DMS153 treated with DMSO at 0.1 percent for 48 hours (cell line): ENCODE measurements around the gene SAPCD2.
"Not testable (repeated sequence)": the region's sequence is repeated elsewhere in the genome, so short reads cannot be mapped to it uniquely, and the experiment has no call there.

Experiments
- DNase-seq: peaks from one replicate; lab custom pipeline; 2025; ENCODE audit not compliant: unreplicated experiment; lab: John Stamatoyannopoulos, UW

Gene SAPCD2

GRCh38 chr9:137070201-137070905 is at the start of gene SAPCD2:
TSS of gene SAPCD2 (minus strand) at chr9:137070557. CDS start at chr9:137070460, 97 bp downstream.
- peak; percentile 75 for DNase-seq

GRCh38 chr9:137118092-137118603 is 47.8 kb upstream of the SAPCD2 start:
- not testable (repeated sequence) for DNase-seq

- DNase-seq: no peak
Measured at GRCh38 chr9:137117269-137117731, 46.9 kb upstream of the SAPCD2 start.

DNA sequence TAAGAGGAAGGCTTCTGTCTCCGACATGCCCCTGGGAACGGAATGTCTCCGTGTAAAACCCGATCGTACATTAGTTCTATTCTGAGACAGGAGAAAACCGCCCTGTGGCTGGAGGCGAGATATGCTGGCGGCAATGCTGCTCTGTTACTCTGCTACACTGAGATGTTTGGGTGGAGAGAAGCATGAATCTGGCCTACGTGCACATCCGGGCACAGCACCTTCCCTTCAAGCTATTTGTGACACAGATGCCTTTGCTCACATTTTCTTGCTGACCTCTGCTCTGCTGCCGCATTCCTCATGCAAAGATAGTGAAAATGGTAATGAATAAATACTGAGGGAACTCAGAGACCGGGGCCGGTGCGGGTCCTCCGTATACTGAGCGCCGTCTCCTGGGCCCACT is 46.4 kb upstream of the SAPCD2 start:
- no peak for DNase-seq

DNA sequence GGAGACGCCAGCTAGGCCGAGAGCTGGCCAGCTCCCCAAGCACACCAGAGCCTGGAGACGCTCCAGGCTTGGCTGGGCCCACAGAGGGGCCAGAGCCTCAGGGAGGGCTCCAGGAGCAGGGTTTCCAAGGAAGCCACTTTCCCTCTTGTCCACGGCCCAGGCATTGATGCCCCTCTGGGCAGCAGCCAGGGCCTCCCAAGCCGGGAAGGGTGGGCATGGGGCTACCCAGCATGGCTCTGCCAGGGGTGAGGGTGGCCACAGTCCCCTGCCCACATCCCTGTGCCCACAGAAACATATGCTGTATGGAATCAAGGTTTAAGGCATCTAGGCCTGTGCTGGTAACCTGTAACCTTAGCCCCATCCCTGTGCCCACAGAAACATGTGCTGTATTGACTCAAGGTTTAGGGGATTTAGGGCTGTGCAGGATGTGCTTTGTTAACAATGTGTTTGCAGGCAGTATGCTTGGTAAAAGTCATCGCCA is 45.7 kb upstream of the SAPCD2 start:
- no peak for DNase-seq

- no peak for DNase-seq
Measured at GRCh38 chr9:137115394-137116026, 45.2 kb upstream of the SAPCD2 start.

DNA sequence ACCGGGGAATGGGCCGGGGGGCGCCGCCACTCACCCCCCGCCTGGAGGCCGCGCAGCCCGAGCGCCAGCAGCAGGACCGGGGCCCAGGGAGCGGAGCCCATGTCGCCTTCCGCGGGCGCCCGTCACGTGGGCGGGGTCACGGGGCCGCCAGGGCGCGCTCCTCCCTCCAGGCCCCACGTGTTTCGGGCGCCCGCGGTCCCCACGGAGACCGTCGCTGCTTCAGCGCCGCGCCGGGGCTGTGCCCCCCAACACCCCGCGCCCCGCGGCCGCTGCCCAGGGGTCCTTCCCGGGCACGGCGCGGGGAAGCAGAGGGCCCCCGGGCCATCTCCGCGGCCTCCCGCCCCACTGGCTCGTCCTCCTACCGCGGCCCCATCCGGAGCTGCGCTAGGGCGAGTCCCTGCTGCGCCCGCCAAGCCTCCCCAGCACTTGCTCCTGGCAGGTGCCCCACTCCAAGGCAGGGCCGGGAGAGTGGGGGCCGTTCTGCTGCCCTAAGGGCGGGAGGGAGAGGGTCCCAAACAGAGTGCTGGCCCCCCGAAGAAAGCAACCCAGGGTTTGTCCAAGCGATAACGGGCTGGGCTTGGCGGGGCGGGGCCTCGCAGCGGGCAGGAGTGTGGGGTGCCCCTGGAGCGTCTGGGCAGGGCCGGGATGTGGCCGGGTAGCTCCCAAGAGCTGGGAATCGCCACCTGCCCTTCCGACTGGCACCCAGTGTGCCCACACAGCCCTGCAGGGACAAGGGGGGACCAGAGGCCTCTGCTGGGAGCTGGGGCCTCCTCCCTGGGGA is 44.4 kb upstream of the SAPCD2 start, which contains the start of gene DPP7:
TSS of gene DPP7 (minus strand) at position 121 of the 781 bp plus-strand sequence. CDS start at position 101, 20 bp downstream.
- no peak for DNase-seq

DNA sequence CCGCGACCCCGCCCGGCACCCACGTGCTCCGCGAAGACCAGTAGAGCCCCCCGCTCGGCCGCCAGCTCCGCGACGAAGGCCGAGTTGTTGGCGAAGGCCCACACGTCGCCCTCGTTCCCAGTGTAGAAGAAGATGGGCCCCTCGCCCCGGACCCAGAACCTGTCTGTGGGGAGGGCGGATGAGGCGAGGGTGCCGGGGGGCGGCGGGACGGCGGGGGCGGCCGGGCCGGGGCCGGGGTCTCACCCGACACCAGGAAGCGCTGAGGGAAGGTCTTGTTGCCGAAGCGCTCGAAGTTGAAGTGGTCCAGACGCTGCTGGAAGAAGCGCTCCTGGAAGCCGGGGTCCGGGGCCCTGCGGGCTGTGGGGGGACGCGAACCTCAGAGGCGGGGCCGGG is 43.9 kb upstream of the SAPCD2 start:
- DNase-seq: no peak

- DNase-seq: no peak
Measured at GRCh38 chr9:137113385-137114159, 43.2 kb upstream of the SAPCD2 start.

DNA sequence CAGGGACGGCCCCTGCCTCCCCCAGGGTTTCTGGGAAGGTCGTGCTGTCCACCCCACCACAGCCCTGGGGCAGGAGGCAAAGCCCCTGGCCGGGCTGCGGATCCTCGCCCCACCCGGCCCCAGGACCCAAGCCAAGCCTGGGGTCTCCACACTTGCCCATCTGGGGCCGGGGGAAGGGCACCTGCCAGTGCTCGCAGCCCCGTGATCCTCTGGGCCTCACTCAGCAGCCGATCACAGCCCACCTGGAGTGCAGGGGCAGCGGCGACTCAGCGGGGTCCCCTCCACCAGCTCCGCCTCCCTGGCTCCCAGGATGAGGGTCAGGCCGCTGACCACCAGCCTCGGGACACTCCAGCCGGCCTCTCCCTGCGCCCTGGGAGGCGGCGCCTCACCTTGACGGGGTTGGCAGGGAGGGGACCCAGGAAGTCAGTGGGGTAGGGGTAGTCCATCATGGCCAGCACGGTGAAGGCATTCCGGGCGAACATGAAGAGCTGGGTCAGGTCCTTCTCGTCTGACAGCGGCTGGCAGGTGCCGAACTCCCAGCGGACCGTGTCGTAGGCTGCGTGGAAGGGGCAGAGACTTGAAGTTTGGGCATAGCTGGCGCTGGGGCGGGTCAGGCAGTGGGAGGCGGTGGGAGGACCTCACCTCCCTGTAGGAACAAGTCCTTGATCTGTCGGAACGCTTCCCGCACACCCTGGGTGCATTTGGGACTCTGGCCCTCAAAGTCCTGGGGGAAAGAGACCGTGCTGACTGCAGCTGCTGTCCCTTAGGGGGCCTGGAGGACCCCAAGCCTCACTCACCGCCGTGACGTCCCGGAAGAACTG is 42.4 kb upstream of the SAPCD2 start:
- DNase-seq: no peak

- DNase-seq: no peak
Measured at GRCh38 chr9:137111788-137112563, 41.6 kb upstream of the SAPCD2 start.

- no peak for DNase-seq
Measured at GRCh38 chr9:137110911-137111787, 40.8 kb upstream of the SAPCD2 start.

GRCh38 chr9:137110147-137110910 is 40.0 kb upstream of the SAPCD2 start:
- DNase-seq: no peak

DNA sequence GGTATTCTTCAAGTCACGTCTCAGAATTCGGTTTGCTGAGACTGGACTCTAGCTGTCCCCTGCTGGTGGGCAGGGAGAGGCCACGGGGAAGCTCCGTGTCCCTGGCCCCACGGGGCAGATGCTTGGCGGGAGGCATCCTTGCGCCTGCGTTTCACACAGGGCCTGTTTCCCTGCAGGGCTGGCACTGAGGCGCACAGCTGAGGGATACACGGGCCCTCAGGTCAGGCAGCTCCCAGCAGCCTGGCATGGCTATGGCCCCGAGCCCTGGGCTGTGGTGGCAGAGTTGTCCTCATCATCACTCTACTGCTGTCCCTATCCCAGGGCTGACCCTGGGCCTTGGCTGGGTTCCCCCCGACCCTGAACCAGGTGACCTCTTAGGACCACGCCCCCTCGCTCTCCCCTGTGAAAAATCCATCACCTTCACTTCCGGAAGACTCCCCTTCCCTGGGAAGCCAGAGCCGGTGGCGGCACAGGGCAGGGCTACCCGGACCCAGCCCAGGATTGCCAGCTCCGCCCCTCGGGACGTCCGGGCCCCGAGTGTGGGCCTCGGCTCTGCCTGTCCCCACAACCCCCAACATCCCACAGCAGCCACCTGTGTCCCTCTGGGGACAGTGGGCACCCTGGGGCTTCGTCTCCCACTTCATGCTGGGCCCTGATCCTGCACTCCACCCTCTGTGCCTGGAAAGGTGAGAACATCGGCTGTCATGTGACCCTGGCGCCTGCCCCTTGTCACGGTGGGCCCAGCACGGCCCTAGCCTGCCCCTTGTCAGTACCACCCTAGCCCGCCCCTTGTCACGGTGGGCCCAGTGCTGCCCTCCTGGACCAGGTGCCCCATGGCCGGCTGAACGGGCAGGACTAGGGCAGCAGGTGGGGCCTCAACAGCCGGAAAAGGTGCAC is 39.1 kb upstream of the SAPCD2 start:
- no peak for DNase-seq

DNA sequence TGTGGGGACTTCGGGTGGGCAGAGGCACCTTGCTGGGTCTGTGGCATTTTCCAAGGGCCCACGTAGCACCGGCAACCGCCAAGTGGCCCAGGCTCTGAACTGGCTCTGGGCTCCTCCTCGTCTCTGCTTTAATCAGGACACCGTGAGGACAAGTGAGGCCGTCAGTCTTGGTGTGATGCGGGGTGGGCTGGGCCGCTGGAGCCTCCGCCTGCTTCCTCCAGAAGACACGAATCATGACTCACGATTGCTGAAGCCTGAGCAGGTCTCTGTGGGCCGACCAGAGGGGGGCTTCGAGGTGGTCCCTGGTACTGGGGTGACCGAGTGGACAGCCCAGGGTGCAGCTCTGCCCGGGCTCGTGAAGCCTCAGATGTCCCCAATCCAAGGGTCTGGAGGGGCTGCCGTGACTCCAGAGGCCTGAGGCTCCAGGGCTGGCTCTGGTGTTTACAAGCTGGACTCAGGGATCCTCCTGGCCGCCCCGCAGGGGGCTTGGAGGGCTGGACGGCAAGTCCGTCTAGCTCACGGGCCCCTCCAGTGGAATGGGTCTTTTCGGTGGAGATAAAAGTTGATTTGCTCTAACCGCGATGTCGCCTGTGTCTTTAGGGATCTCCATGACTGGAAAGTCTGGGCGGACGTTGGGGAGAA is 38.4 kb upstream of the SAPCD2 start:
- DNase-seq: no peak

GRCh38 chr9:137107982-137108381 is 37.6 kb upstream of the SAPCD2 start:
- no peak for DNase-seq
